ENCODE data around the gene PCDH9. TPM values are rescaled to one million over a fixed set of nuclear protein-coding genes. Genes with fewer than 3 reads are reported as not detected.
"Not testable (repeated sequence)": the region's sequence is repeated elsewhere in the genome, so short reads cannot be mapped to it uniquely, and the experiment has no call there.

PCDH9 gene
- total RNA-seq, 2 experiments from 2014 or later = 0.14 to 0.17 TPM

DNA sequence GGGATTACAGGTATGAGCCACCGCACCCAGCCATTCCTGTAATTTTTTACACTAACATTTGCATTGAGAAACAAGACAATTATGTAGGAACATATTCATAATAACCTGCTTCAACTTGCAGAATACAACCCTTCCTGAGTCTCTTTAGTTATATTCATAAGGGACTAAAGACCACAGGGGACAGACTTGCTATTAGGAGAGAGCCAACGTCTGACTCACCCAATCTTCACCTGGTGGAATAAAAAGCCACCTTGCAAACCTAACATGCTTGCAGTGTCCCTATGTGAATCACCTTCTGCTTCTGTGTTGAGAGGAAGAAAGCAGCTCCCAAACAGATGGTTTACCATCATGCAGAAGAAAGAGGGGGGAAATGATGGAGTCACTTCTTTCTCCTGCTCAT is 456.1 kb downstream of the PCDH9 start:
- Mint-ChIP-seq H3K27ac (no peak overlapping the region), H3K27me3 (no peaks in the 10 kb centered on the region), H3K9me3 (peaks cover 2% of the 10 kb centered on the region), H3K36me3 (no peaks in the 10 kb centered on the region), H3K4me3 (no peak overlapping the region), H3K4me1 (no peaks in the 10 kb centered on the region)
- no peak for DNase-seq
- ATAC-seq (ENCODE audit: low read depth) = no peak
- POLR2A ChIA-PET = no interaction called here

DNA sequence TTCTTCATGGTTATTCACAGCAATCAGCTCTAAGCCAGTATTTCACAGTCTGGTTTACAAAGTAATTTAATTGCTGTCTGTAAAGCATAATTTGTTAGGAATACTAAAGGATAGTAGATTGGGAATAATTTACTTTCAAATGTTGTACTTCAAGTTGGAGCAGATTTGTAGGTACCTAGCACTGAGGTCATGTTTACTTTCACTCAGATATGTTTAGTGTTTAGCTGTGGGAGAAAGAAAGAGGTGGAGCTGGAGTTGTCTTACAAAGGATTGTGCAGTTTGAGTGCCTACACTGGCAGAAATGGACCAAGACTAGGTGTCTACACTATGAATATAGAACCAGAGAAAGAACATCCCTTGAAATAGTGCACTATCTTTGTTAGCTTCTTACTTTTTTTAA is 464.6 kb downstream of the PCDH9 start:
- H3K4me1 Mint-ChIP-seq = no peaks in the 10 kb centered on the region
- POLR2A ChIA-PET = no interaction called here
- peaks cover 10% of the 10 kb centered on the region for H3K9me3 Mint-ChIP-seq
- no peaks in the 10 kb centered on the region for H3K36me3 Mint-ChIP-seq
- no peak overlapping the region for H3K27ac Mint-ChIP-seq
- DNase-seq = no peak
- H3K4me3 Mint-ChIP-seq = no peak overlapping the region
- no peak for ATAC-seq (ENCODE audit: low read depth)
- no peaks in the 10 kb centered on the region for H3K27me3 Mint-ChIP-seq

- H3K9me3 Mint-ChIP-seq; H3K4me1 Mint-ChIP-seq; POLR2A ChIA-PET; H3K27me3 Mint-ChIP-seq; H3K36me3 Mint-ChIP-seq; ATAC-seq (ENCODE audit: low read depth); H3K4me3 Mint-ChIP-seq; DNase-seq; H3K27ac Mint-ChIP-seq: not testable (repeated sequence)
Observed at GRCh38 chr13:66760678-66761077, 469.5 kb downstream of the PCDH9 start.

DNA sequence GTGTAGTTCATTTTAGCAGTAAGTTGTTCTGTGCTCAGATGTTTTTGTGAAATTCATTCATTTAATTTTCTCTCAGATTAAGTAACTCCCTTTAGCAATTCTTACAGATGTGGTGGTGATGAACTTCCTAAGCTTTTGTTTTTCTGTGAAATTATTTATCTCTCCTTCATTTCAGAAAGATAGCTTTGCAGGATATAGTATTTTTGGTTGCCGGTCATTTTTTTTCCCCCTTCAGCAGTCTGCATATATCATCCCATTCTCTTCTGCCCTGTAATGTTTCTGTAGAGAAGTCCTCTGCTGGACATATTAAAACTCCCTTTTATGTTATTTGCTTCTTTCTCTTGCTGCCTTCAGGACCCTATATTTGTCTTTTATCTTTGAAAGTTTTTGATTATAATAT is 470.2 kb downstream of the PCDH9 start:
- H3K4me3 Mint-ChIP-seq = no peak overlapping the region
- H3K27me3 Mint-ChIP-seq = no peaks in the 10 kb centered on the region
- DNase-seq (no peak), ATAC-seq (ENCODE audit: low read depth) (no peak)
- H3K9me3 Mint-ChIP-seq = peaks cover 7% of the 10 kb centered on the region
- H3K27ac Mint-ChIP-seq = no peak overlapping the region
- H3K4me1 Mint-ChIP-seq = no peaks in the 10 kb centered on the region
- POLR2A ChIA-PET = no interaction called here
- no peaks in the 10 kb centered on the region for H3K36me3 Mint-ChIP-seq

DNA sequence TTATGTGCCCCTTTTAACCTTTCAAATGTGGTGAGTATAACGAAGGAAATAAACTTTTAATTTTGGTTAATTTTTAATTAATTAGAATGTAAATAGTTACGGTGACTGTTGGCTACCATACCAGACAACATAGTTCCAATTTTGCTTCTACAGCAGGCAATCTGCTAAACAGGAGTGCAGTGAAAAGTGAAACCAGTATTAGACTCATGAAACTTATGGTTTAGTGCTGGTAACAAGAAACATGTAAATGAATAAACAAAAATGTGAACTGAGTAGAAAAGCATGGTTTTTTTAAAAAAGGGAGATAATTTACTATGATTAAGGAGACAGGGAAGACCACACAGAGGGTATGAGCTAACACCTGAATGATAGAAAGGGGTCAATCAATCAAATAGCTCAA is 478.4 kb downstream of the PCDH9 start:
- H3K27me3 Mint-ChIP-seq = no peaks in the 10 kb centered on the region
- no peaks in the 10 kb centered on the region for H3K36me3 Mint-ChIP-seq
- POLR2A ChIA-PET = no interaction called here
- no peak overlapping the region for H3K27ac Mint-ChIP-seq
- peaks cover 2% of the 10 kb centered on the region for H3K9me3 Mint-ChIP-seq
- DNase-seq = no peak
- no peak for ATAC-seq (ENCODE audit: low read depth)
- H3K4me1 Mint-ChIP-seq = no peaks in the 10 kb centered on the region
- H3K4me3 Mint-ChIP-seq = no peak overlapping the region

DNA sequence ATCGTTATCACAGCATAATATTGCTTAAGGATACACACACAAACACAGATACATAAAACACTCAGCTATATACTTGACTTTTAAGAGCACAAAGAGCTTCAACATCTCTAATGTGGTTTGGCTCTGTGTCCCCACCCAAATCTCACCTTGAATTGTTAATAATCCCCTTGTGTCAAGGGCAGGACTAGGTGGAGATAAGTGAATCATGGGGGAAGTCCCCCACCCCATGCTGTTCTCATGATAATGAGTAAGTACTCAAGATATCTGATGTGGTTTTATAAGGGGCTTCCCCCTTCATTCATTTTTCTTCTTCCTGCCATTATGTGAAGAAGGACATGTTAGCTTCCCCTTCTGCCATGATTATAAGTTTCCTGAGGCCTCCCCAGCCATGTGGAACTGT is 481.4 kb downstream of the PCDH9 start:
- no peak for ATAC-seq (ENCODE audit: low read depth)
- H3K27ac Mint-ChIP-seq = no peak overlapping the region
- H3K9me3 Mint-ChIP-seq = peaks cover 2% of the 10 kb centered on the region
- POLR2A ChIA-PET = no interaction called here
- H3K4me3 Mint-ChIP-seq = no peak overlapping the region
- no peaks in the 10 kb centered on the region for H3K27me3 Mint-ChIP-seq
- DNase-seq = no peak
- H3K4me1 Mint-ChIP-seq = no peaks in the 10 kb centered on the region
- no peaks in the 10 kb centered on the region for H3K36me3 Mint-ChIP-seq

GRCh38 chr13:66745307-66745706 is 484.8 kb downstream of the PCDH9 start:
- Mint-ChIP-seq H3K4me3 (no peak overlapping the region), H3K4me1 (no peaks in the 10 kb centered on the region), H3K27ac (no peak overlapping the region), H3K9me3 (no peaks in the 10 kb centered on the region), H3K36me3 (no peaks in the 10 kb centered on the region), H3K27me3 (no peaks in the 10 kb centered on the region)
- ATAC-seq (ENCODE audit: low read depth) (no peak), DNase-seq (no peak)
- POLR2A ChIA-PET = no interaction called here

DNA sequence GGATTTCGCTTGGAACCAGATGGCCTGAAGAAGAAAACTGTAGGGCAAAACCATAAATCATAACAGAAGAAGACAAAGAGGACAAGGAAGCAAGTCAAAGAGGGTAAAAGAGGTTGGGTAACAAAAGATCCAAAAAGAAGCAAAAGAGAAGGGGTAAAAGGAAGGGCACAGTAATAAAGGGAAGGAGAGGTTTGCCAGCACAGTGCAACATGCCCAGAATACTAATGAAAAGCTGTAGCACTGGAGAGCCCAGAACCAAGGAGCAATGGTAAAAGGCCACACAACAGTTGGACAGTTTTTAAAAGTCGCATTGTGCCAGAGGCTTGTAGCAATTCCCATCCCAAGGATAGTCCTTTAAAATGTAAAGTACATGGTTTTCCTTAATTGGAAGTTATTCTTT is 506.6 kb downstream of the PCDH9 start:
- no peaks in the 10 kb centered on the region for H3K27me3 Mint-ChIP-seq
- no peaks in the 10 kb centered on the region for H3K36me3 Mint-ChIP-seq
- no peak for ATAC-seq (ENCODE audit: low read depth)
- no peak overlapping the region for H3K27ac Mint-ChIP-seq
- POLR2A ChIA-PET = no interaction called here
- no peaks in the 10 kb centered on the region for H3K4me1 Mint-ChIP-seq
- DNase-seq = no peak
- H3K4me3 Mint-ChIP-seq = no peak overlapping the region
- H3K9me3 Mint-ChIP-seq = no peaks in the 10 kb centered on the region

- no peak overlapping the region for H3K27ac Mint-ChIP-seq
- no peak for DNase-seq
- no peaks in the 10 kb centered on the region for H3K9me3 Mint-ChIP-seq
- ATAC-seq (ENCODE audit: low read depth) = no peak
- POLR2A ChIA-PET = no interaction called here
- no peaks in the 10 kb centered on the region for H3K36me3 Mint-ChIP-seq
- no peak overlapping the region for H3K4me3 Mint-ChIP-seq
- H3K27me3 Mint-ChIP-seq = no peaks in the 10 kb centered on the region
- H3K4me1 Mint-ChIP-seq = no peaks in the 10 kb centered on the region
Observed at GRCh38 chr13:66716538-66716937, 513.6 kb downstream of the PCDH9 start.

DNA sequence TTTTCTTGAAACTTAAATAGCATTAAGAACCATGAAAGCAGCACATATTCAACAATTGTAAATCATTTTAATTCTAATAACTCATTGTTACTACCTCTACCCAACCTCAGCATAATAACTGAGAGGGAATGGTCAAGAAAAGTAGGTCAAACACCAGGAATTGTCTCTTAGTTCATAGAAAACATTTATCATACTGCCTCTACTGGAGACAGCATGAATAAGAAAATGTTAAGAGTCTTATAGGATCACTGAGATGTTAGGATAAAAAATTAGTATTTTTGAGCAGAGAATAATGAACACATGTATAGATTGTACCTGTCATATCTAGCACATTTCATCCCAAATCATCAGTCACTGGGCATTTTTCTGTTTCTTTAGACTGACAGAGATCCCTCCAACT is 515.3 kb downstream of the PCDH9 start:
- Mint-ChIP-seq H3K27ac (no peak overlapping the region), H3K4me3 (no peak overlapping the region), H3K27me3 (no peaks in the 10 kb centered on the region), H3K36me3 (no peaks in the 10 kb centered on the region), H3K9me3 (no peaks in the 10 kb centered on the region), H3K4me1 (no peaks in the 10 kb centered on the region)
- POLR2A ChIA-PET = no interaction called here
- no peak for DNase-seq
- no peak for ATAC-seq (ENCODE audit: low read depth)

DNA sequence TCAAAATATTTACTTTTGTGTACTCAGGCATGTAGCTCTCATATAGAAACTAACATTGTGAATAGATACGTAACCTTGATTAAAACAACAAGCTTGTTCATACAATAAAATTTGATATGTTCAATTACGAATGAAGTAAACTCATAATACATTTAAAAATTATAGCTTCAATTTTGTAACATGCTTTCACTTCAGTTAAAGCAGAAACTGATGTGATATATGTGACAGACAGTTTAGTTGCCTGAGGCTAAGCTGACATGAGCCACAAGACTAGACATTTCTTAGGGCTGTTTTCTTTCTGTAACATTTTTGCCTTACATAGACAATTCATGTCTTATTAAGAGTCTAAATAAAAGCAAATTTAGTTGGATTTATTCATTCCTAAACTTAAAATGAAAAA is 526.0 kb downstream of the PCDH9 start:
- Mint-ChIP-seq H3K36me3 (no peaks in the 10 kb centered on the region), H3K4me3 (no peak overlapping the region), H3K27me3 (no peaks in the 10 kb centered on the region), H3K27ac (no peak overlapping the region), H3K9me3 (no peaks in the 10 kb centered on the region), H3K4me1 (no peaks in the 10 kb centered on the region)
- DNase-seq = no peak
- no peak for ATAC-seq (ENCODE audit: low read depth)
- POLR2A ChIA-PET = no interaction called here

DNA sequence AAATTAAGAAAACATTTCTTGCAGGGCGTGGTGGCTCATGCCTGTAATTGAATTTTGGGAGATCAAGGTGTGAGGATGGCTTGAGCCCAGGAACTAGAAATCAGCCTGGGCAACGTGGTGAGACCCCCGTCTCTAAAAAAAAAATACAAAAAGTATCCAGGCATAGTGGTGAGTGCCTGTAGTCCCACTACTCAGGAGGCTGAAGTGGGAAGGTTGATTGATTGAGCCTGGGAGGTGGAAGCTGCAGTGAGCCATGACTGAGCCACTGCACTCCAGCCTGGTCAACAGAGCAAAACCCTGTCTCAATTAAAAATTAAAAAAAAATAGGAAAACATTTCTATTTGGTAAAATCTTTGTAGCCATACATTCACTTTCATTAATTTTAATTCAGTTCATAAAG is 526.5 kb downstream of the PCDH9 start:
- ATAC-seq (ENCODE audit: low read depth) = no peak
- no peaks in the 10 kb centered on the region for H3K36me3 Mint-ChIP-seq
- no peaks in the 10 kb centered on the region for H3K4me1 Mint-ChIP-seq
- POLR2A ChIA-PET = no interaction called here
- H3K27me3 Mint-ChIP-seq = no peaks in the 10 kb centered on the region
- no peaks in the 10 kb centered on the region for H3K9me3 Mint-ChIP-seq
- DNase-seq = no peak
- H3K4me3 Mint-ChIP-seq = no peak overlapping the region
- H3K27ac Mint-ChIP-seq = no peak overlapping the region

GRCh38 chr13:66700117-66700601 is 530.0 kb downstream of the PCDH9 start:
- no peaks in the 10 kb centered on the region for H3K36me3 Mint-ChIP-seq
- ATAC-seq (ENCODE audit: low read depth) = no peak
- H3K9me3 Mint-ChIP-seq = no peaks in the 10 kb centered on the region
- POLR2A ChIA-PET = no interaction called here
- H3K27ac Mint-ChIP-seq = no peak overlapping the region
- no peak for DNase-seq
- H3K4me1 Mint-ChIP-seq = no peaks in the 10 kb centered on the region
- no peaks in the 10 kb centered on the region for H3K27me3 Mint-ChIP-seq
- no peak overlapping the region for H3K4me3 Mint-ChIP-seq

DNA sequence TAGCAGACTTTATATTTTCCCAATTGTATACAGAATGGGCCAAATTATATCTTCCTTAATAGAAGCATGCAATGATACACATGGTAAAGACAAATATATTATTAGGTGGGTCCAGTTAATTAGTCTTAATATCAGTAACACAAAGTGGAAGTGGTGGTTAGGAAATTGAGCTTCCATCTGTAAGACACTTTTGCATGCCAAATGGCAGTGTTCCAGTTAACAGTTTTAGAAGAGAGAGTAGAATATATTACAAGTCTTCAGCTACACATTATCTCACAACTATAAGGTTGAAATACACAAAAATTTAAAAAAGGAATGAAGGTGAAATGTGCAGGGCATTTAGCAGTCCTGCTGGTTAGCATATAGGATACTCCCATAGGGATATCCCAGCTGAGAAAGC is 536.5 kb downstream of the PCDH9 start:
- no peaks in the 10 kb centered on the region for H3K9me3 Mint-ChIP-seq

GRCh38 chr13:66691149-66691548 is 539.0 kb downstream of the PCDH9 start:
- Mint-ChIP-seq H3K27me3 (no peaks in the 10 kb centered on the region), H3K4me3 (no peak overlapping the region), H3K4me1 (no peaks in the 10 kb centered on the region), H3K9me3 (no peaks in the 10 kb centered on the region), H3K36me3 (no peaks in the 10 kb centered on the region), H3K27ac (no peak overlapping the region)
- ATAC-seq (ENCODE audit: low read depth) (no peak), DNase-seq (no peak)
- POLR2A ChIA-PET = no interaction called here

More for the DNA sequence above, 536.5 kb downstream of the PCDH9 start:
- POLR2A ChIA-PET = no interaction called here
- Mint-ChIP-seq H3K36me3 (no peaks in the 10 kb centered on the region), H3K27me3 (no peaks in the 10 kb centered on the region), H3K4me3 (no peak overlapping the region), H3K4me1 (no peaks in the 10 kb centered on the region), H3K27ac (no peak overlapping the region)
- no peak for ATAC-seq (ENCODE audit: low read depth)
- DNase-seq = no peak

All from activated naive CD8-positive, alpha-beta T cell treated with anti-CD3 and anti-CD28 coated beads, Interleukin-2, amount 10 ng/mL, durations not matched to agents 7 days and 5 days (primary cell).